ENCODE data around the gene ZNF564.
"Not testable (repeated sequence)": the region's sequence is repeated elsewhere in the genome, so short reads cannot be mapped to it uniquely, and the experiment has no call there.

ZNF564 gene

DNA sequence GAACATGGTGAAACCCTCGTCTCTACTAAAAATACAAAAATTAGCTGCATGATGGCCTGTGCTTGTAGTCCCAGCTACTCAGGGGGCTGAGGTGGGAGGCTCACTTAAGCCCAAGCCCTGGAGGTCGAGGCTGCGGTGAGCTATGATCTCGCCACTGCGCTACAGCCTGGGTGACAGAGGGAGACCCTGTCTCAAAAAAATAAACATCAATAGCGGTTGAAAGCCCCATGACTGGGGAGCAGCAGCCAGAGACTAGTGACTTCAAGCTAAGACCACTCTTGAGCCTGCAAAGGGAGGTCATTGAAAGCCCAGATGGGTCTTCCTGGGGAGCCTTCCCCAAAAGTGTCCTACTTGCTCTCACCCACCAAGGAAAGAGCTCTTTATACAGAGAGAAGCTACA lies 54.8 kb downstream of the ZNF564 start:
- no peak for FAIRE-seq

DNA sequence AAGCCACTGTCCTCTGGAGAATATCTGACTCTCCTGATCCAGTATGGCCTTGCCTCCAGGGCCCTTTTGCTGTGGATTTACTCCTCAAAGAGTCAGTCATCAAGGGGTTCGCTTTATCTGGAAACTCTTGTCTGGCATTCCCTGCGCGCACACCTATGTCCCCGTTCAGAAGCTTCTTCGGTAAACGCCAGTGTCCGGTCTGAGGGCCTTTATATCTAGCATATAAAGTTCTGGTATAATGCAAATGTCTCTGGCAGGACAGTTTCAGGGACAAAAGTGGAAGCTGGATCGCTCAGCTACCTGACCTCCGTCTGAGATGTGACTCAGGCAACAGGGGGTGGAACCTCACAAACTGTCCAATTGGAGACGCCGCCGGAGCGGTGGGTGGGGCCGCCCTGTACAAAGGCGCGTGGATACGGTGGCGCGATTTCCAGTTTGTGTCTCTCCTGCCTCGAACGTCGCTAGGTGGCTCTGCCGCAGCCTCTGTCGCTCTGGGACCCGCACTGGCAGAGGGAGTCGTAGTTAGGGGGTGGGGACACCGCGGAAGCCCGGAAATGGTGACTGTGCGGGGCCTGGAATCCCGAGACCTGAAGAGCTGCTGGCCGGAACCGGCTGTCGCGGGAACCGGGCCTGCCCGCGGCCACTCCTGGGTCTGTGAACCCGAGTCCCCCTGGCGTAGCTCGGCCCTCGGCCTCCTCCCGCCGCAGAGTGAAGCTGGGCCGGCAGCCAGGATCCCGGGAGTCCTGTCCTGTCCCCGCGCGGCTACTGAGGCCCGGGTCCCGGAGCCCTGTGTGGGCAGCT lies 56.1 kb downstream of the ZNF564 start:
- FAIRE-seq = peak; percentile 14

DNA sequence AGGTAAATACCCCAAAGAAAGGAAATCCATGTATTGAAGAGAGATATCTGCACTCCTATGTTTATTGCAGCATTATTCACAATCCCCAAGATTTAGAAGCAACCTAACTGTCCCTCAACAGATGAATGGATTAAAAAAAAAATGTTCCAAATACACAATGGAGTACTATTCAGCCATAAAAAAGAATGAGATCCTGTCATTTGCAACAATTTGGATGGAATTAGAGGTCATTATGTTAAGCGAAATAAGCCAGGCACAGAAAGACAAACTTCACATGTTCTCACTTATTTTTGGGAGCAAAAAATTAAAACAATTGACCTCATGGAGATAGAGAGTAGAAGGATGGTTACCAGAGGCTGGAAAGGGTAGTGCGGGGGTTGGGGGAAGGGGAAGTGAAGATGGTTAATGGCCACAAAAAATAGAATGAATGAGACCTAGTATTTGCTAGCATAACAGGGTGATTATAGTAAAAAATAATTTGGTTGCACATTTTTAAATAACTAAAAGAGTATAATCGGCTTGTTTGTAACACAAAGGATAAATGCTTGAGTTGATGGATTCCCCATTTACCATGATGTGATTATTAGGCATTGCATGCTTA lies 56.9 kb downstream of the ZNF564 start:
- no peak for FAIRE-seq

DNA sequence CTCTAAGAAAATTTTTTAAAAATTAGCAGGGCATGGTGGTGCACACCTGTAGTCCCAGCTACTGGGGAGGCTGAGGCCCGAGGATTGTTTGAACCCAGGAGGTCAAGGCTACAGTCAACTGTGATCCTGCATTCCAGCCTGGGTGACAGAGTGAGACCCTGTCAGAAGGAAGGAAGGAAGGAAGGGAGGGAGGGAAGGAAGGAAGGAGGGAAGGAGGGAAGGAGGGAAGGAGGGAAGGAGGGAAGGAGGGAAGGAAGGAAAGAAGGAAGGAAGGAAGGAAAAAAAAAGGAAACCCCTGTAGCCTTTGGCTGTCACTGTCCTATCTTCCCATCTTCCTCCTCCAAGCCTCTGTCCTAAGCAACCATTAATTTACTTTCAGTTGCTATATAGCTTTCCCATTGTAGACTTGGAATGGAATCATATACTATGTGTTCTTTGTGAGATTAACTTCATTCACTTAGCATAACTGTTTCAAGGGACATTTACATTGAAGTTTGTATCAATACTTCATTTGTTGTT lies 65.0 kb downstream of the ZNF564 start:
- not testable (repeated sequence) for FAIRE-seq

DNA sequence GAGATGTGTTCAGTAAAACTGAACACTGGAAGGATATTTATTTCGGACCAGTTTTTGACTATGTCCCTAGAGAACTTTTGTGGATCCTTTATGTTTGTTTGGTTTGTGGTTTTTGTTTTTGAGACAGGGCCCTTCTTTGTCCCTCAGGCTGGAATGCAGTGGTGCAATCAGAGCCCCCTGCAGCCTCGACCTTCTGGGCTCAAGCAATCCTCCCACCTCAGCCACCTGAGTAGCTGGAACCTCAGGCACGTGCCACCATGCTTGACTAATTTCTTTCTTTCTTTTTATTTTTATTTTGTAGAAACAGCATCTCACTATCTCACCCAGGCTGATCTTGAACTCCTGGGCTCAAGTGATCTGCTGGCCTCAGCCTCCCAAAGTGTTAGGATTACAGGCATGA lies 65.7 kb downstream of the ZNF564 start:
- FAIRE-seq = no peak

DNA sequence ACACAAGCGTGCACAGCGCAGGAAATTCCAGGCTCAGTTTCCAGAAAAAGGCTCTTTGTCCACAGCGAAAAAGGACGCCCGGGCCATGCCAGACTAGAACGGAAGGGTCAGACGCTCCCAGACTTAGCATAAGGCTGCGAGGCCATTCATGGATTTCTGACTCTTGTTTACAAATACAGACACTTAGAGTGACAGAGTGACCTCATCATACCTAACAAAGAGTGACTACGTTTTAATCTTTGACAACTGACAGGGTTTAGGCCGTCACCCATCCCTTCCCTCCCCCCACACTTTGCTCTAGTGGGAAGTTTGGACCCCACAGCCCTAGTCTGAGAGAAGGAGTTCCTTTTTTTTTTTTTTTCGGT lies 66.2 kb downstream of the ZNF564 start:
- no peak for FAIRE-seq

DNA sequence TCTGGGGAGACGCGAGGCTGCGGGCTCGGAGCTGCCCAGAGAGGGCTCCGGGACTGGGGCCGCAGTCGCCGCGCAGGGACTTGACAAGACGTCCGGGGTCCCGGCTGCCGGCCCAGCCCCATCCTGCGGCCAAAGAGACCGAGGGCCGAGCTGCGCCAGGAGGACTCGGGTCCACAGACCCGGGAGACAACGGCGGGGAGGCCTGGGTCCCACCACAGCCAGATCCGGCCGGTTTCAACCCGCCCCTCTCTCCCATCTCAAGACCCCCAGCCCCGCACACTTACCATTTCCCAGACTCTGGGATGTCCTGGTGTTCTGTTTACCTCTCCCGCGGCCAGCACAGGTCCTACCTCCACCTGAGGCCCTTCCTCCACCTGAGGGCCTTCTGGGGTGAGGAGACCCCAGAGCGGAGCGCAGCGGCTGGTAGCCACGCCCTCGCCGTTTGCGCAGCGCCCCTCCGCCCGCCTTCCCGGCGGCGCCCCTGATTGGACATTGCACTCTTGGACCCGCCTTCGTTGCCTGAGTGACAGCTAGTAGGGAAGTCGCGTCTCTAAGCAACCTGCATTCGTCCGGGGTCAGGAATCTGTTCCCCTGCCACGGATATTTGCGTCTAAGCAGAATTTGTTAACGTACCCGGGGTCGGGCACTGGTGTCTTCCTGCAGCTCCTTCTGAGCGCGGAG lies 66.8 kb downstream of the ZNF564 start, which contains the start of gene ZNF709:
TSS of gene ZNF709 (minus strand) at position 446 of the 681 bp plus-strand sequence. CDS start at position 287, 159 bp downstream.
- no peak for FAIRE-seq

DNA sequence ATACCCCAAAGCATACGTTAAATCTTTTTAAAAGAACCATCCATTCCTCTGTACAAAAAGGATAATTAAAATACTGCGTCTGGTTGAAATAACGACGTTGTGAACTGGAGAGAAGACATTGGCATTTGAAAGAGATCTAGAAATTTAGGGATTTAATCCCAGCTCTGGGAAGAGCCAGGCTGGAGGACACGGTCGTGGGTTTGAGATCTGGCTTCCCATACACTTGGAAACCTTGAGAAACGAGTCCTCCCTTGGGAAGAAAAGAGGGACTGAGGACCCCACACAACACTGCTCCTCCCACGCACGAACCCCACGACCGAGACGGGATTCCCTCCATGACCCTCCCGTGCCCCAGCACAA lies 67.3 kb downstream of the ZNF564 start:
- FAIRE-seq = no peak

DNA sequence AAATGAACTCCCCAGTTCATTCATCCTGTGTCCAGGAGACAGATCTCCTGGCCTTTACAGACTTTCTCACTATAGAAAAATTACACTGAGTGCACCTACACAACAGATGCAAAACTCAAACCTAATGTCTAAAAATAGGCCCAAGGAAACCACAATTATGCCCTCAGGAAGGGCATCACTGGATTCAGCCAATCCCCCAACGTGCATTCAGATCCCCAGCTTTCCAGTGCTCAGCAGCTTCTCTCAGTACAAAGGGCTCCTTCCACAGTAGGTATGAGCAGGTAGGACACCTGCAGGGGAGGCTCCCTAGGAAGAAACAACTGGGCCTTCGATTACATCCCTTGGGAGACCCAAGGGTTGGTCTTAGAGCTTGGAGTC lies 68.8 kb downstream of the ZNF564 start:
- FAIRE-seq = no peak

DNA sequence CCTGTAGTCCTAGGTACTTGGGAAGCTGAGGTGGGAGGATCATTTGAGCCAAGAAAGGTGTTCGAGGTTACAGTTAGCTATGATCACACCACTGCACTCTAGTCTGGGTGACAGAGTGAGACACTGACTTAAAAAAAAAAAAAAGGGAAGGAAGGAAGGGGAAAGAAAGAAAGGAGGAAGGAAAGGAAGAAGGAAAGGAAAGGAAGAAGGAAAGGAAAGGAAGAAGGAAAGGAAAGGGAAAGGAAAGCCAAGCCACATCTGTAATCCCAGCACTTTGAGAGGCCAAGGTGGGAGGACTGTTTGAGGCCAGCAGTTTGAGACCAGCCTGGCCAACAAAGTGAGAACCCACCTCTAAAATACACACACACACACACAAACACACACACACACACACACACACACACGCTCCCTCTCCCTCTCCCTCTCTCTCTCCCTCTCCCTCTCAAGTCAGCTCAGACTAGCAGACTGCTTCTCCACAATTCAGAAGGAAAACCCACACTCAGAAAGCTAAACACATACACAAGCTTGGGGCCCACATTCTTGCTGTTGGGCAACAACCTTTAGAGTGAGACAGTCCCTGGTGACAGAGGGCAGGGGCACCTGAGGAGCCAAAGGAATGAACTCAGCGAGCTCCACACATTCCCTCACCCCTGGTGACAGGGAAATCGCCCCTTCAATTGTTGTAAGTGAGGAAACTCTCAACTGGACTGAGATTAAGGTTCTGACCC lies 69.3 kb downstream of the ZNF564 start:
- FAIRE-seq = no peak

DNA sequence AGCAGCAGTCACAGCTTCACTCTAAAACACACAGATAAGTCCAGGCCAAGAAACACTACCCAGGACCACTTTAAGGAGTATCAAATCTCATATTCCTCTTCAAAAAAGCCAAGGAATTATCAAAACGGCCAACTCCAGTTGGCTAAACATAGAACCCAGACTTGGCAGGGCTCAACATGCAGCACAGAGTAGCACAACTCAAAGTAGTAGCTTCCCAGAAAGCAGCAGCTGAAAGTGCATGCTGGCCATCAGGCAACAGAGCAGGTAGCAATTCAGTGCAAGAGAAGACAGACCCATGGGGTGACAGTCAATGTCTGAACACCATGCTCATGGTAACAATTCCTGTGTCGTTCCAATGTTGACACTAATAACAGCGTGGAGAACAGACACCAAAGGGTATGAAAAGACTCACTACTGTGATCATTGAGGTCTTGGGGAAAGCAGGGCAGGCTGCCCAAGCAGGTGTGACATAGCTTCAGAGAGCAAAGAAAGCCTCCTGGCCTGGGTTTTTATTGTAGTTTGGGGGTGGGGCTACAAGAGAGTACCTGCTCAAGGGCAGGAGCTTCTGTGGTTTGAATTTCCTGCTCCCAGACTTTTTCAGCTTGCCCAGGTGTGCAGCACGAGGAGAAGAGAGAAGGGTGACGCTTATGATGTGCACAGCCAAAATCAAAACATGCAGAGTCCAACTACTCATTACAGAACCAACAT lies 72.9 kb downstream of the ZNF564 start:
- FAIRE-seq = no peak

Data from colon (tissue), 2 donors.